HG02759 (cell line): ENCODE measurements around the gene CACNA2D4.

Experiments
- ATAC-seq: cut with Tn5 transposase; IDR thresholded peaks from one replicate; pipeline ENCODE4 v1.9.1; 2021; ENCODE audit warnings: mild to moderate bottlenecking, moderate library complexity; ENCODE audit not compliant: unreplicated experiment

The CACNA2D4 gene

DNA sequence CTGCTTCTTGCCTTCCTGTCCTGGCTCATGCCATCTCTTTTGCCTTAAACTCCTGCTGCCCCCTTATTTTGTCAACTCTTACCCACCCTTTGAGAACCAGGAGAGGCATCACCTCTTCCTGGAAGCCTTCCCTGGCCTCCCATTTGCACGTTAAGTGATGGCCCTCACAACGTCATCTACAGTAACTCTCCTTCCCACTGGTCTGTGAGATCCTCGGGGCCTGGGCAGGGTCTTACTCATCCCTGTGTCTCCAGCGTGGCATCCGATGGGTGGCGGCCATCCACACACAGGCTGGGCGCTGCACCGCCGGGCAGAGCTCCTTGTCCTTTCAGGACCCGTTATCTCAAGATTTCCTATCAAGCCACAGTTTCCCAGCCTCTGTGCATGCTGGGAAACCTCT lies 16.8 kb upstream of the CACNA2D4 start:
- no peak for ATAC-seq

- no peak for ATAC-seq
Observed at GRCh38 chr12:1934831-1935230, 16.4 kb upstream of the CACNA2D4 start.

DNA sequence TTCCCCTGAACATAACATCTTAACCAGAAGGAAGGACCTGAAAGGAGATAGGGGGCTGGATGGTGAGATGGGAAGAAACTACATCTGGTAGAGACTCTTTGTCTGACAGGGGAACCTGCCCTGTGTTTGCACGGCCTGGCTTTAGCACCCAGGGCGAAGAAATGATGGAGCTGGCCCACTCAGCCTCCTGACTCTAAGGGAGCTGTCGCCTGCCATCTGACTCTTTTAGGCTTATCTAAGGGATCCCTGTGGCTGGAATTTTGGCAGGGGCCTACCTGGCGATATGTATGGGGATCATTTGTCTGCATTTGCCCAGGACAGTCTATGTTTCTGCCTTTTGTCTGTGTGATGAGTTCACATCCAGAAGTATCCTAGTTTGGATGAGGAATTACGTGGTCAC lies 15.6 kb upstream of the CACNA2D4 start:
- no peak for ATAC-seq

DNA sequence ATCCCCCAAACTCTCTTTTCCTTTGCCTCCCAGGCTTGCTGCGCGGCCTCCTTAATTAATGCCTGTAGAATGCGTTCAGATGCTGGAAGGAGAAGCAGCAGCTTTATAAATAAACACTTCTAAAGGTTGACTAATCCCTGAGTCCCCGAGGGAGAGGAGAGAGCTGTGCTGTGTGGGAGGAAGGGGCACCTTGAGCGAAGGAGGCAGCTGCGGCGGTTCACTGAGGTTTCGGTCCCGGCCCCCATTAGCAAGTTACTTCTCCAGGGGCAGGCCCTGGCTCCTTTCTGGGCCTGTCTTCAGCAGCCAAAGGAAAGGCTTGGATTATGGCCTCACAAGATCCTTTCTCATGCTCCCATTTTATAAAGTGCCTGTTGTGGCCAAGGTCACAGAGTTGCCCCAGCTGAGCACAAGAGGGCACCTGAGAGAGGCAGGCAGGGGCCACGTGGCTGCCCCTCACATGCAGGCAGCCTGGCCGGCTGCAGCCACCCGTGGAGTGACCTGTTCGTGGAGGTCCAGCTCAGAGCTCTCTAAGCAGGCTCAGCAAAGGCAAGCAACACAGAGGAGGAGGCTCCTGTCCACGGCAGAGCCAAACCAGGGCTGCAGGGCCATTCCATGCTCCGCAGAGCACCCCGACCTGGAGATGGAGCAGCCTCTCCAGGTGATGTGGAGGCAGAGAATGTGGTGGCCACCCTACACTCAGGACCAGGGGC lies 15.0 kb upstream of the CACNA2D4 start:
- ATAC-seq = peak; percentile 71

- ATAC-seq = no peak
Observed at GRCh38 chr12:1932264-1932777, 13.9 kb upstream of the CACNA2D4 start.

GRCh38 chr12:1931642-1932041 lies 13.2 kb upstream of the CACNA2D4 start:
- no peak for ATAC-seq

DNA sequence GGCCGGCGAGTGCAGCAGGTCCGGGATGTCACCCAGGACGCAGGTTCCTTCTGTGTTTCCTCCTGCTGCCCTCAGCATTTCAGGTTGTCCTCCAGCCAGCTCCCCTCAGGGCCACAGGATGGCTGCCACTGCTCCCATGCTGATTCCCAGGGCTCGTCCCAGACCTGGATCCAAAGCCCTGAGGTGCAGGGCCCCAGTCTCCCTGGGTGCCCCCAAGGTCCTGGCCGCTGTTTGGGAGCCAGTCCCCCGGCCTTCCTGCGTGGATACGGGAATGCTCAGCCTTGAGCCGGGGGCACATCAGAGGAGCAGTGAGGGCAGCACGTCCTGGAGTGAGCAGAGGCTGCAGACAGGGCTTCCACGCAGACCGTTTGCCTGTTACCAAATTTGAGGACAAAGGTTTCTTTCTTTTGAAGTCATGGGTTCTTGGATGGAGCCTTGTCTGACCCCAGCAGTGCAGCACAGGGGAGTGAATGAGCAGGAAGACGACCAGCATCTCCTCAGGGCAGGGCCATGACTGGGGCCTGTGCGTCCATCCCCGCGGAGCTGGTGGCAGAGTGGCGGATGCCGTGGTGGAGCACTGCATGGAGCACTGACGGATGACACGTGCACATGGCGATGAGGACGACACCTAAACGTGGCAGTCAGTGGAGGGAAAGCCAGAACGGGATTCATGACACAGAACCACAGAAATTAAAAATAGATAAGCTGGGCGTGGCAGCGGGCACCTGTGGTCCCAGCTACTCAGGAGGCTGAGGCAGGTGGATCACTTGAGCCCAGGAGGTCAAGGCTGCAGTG lies 12.5 kb upstream of the CACNA2D4 start:
- ATAC-seq = no peak

DNA sequence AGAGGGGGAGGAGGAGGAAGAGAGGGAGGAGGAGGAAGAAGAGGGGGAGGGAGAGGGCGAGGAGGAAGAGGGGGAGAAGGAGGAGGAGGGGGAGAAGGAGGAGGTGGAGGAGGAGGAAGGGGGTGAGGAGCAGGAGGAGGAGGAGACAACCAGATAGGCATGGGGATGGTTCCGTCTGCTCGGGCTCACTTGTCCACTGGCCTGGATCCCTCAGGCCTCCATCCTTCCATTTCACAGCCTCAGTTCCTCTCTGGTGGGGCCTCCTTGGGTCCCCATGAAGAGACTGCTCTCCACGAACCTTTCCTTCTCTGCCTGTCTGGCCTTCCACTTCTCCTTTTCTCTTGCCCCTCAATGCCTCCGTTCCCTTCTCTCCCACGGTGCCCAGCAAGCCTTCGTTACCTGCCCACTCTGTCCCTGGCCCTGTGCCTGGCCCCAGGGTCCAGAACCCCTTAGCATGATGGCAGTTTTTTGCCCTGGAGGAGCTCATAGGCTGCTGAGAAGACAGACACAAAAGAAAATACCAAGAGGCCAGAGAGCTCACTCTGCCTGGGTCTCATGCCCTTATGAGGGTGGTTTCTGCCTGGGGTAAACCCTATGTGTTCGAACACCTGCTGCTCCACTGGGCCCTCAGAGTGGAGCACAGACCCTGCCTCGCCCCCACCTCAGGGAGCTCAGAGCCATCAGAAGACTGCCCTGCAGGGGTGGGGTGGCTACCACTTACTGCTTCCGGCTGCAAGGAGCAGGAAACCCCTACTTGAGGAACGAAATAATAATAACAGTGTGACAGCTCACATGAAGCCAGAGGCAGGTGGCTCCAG lies 11.7 kb upstream of the CACNA2D4 start:
- ATAC-seq = no peak

DNA sequence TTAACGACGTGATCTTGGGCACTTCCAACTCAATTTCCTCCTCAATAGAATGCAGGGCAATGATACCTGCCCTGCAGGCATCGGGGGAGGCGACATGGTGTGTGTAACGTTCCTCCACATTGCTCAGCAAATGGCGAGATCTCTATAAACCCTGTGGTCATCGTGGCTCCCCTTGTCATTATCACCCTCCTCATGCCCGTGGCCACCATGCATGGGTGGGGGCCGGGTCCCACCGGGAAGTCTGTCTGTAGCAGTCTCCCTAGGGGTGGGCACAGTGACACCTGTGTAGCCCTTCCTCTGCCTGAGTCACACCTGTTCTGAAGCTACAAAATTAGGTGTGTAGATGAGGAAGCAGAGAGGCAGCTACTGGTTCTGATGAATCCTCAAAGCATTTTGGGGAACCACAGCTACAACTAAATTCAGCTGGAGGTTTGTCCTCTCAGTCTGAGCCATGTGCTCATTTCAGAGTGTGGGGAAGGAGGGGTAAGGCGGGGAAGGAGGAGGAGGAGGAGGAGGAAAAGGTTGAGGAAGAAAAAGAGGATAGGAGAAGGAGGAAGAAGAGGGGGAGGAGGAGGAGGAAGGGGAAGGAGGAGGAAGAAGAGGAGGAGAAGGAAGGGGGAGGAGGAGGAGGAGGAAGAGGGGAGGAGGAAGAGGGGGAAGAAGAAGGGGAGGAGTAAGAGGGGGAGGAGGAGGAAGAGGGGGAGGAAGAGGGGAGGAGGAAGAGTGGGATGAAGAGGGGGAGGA lies 11.0 kb upstream of the CACNA2D4 start:
- no peak for ATAC-seq

- no peak for ATAC-seq
Observed at GRCh38 chr12:1928439-1929121, 10.1 kb upstream of the CACNA2D4 start.

GRCh38 chr12:1927751-1928351 lies 9.4 kb upstream of the CACNA2D4 start:
- no peak for ATAC-seq

- ATAC-seq = no peak
Observed at GRCh38 chr12:1927051-1927680, 8.7 kb upstream of the CACNA2D4 start.

DNA sequence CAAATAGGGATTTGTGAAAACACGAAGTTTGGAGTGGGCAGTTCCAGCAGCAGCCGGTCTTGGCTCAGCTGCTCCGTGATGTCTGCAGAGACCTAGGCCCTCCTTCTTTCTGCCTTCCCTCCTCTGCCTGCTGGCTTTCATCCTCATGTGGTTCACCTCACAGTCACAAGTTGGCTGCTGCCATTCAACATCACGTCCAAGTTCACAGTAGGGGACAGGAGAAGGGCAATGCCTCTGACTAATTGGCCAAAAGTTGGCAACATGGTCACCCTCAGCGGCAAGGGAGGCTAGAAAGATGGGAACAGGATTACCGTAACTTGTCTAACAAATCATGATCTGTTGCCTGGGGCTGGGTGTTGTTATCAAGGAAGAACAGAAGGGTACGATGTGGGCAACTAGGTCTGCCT lies 7.8 kb upstream of the CACNA2D4 start:
- no peak for ATAC-seq

DNA sequence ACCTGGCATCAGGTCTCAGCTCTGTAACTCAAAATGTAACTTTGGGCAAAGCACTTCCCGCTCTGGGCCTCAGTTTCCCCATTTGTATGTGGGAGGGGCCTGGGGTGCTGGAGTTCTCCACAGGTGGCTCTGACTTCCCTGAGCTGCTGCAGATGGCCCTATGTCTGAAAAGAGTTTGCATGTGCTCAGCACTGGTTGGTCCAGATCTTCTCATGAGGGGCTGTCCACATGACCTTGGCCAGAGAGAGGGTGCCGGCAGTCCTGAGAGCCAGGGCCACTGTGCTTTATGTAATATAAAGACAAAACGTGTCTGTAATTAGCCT lies 7.2 kb upstream of the CACNA2D4 start:
- ATAC-seq = no peak

DNA sequence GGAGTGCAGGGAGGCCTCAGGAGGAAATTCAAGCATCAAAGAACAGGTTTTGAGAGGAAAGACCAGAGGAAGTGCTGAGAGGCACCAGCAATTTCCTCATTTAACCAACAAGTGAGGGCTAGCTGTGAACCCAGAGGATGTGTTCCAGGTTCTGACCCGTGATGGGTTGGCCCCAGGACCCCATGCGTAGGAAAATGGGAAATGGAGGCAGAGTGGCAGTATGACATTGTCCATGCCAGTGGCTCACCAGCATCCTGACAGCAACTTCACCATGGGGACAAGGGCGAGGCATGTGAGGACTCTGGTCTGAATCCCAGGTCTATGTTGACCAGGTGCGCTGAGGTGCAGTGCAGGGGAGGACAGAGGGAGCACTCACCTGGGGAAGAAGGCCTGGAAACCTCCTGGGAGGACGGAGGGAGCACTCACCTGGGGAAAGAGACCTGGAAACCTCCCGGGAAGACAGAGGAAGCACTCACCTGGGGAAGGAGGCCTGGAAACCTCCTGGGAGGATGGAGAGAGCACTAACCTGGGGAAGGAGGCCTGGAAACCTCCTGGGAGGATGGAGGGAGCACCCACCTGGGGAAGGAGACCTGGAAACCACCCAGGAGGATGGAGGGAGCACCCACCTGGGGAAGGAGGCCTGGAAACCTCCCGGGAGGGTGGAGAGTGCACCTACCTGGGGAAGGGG lies 6.7 kb upstream of the CACNA2D4 start:
- ATAC-seq = no peak

DNA sequence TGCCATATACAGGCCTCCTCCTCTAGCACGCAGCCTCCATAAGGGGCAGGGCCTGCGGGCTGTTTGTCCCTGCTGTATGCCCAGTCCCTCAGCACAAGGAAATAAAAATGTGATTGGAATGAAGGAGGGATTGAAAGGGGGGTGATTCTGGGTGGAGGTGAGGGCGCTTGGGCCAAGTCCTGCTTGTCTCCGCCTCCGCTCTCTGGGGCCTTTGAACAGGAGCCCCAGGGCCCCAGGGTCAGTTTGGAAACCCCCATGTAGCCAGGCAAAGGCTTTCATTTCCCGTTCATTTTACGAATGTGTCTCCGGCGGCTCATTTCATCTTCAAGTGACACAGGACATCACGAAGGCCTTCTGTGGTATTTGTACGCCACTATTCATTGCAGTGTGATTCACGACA lies 4.5 kb upstream of the CACNA2D4 start:
- no peak for ATAC-seq

- no peak for ATAC-seq
Observed at GRCh38 chr12:1922075-1922709, 3.7 kb upstream of the CACNA2D4 start.

DNA sequence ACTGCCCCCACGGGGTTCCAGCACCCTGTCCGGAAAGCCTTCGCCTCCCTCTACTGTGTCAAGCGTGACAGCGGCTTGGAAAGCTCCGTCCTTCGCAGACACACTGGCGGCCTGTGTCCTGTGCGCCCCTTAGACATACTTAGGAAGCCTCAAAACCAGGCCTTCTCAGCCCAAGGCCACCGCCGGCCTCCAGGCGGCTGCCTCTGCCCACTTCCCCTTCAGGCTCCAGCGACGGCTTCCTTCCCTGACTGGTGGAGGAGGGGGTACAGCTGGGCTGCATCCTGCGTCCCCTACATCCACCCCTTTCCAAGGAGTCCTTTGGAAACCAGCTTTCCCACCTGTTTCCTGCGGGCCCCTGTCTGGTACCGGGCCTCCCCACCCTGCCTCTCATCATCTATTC lies 2.5 kb upstream of the CACNA2D4 start:
- ATAC-seq = no peak
